NCI-H2196 treated with DMSO at 0.1 percent for 48 hours (cell line): ENCODE data around the gene VMAC.
A peak's percentile ranks its signal among the peaks of the same experiment; 100 is the strongest.

Source experiments
- DNase-seq: peaks from one replicate; lab custom pipeline; 2025; ENCODE audit not compliant: unreplicated experiment; lab: John Stamatoyannopoulos, UW

Gene VMAC

GRCh38 chr19:5903624-5904351 is 884 bp upstream of the VMAC start, which contains the start of gene NDUFA11:
Gene NDUFA11, minus strand, starts transcription at chr19:5903790. Its CDS starts 82 bp downstream, at chr19:5903708.
- peak; percentile 95 for DNase-seq

DNA sequence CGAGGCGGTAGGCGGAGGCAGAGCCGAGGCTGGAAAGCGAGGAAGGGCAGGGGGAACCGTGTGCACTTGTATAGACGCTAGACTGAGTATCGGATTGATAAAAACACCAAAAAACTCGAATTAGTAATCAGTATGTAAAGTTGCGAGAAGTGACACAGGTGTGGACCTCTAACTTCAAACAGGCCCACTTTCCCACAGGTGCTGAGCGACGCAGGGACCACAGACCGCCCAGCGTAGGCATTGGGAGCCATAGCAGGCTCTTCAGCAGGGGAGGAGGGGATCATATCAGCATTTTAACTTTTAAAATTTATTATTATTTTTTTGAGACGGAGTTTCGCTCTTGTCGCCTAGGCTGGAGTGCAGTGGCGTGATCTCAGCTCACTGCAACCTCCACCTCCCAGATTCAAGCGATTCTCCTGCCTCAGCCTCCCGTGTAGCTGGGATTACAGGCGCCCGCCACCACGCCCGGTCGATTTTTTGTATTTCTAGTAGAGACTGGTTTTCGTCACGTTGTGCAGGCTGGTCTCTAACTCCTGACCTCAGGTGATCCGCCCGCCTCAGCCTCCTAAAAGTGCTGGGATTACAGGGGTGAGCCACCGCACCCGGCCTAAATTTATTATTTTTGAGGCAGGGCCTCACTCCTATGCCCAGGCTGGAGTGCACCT is 574 bp downstream of the VMAC start:
- DNase-seq, result no peak

- no peak for DNase-seq
Measured at GRCh38 chr19:5907241-5907640, 2.6 kb downstream of the VMAC start.

DNA sequence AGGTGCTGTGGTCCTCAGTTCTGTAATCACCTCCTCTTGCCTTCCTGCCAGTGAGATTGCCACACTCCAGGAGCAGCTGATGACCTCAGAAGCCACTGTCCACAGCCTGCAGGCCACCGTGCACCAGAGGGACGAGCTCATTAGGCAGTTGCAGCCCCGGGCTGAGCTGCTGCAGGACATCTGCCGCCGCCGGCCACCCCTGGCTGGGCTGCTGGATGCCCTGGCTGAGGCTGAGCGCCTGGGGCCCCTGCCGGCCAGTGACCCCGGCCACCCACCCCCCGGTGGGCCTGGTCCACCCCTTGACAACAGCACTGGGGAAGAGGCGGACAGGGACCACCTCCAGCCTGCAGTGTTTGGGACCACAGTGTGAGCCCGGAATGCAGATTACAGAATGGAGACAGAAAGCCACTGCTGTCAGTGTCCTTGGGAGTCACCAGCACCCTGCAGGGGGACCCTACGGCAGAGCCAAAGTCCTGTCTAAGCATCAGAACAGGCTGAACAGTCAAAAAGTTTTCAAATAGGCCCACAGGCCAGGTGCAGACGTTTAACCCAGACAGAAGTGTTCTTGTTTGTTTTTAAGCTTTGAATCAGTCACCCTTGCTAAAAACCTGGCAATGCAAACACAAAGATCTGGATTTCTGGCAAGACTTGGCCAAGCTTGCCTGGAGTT is 4.2 kb downstream of the VMAC start:
- peak; percentile 15 for DNase-seq

DNA sequence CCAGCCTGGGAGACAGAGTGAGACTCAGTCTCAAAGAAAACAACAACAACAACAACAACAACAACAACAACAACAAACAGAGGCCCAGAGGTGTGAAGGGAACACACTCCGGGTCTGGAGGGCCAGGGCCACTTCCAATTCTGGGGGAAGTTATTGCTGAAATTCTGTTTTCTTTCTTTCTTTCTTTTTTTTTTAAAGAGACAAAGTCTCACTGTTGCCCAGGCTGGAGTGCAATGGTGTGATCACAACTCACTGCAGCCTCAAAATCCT is 5.9 kb downstream of the VMAC start:
- DNase-seq, result no peak

GRCh38 chr19:5911366-5911765 is 6.7 kb downstream of the VMAC start:
- DNase-seq, result no peak

DNA sequence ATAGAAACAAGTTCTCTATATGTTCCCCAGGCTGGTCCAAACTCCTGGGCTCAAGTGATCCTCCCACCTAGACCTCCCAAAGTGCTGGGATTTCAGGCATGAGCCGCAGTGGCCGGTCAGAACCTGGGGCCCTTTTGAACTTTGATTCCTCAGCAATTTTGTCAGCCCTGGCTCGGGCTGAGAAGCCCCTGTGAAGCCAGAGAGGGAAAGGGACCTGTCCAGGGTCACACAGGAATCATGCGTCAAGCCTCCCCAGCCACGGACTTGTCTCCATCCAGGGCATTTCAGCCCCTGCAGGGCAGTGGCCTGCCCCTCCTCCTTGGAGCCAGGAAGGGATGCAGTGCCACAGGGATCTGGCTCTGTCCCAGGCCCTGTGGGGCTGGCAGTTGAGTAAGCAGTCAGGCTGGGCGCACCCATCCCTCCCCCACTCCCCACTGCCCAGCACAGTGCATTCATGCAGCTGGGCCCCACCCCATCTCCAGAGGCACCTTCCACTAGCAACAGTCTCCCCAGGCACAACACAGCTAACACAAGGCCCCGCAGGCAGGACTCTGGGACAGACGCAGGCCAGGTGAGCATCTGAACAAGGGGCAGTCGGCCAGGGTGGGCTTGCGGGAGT is 9.2 kb downstream of the VMAC start, which contains the start of gene CAPS:
TSS of gene CAPS (plus strand) at position 516 of the 619 bp plus-strand sequence. CDS start 153 bp downstream, outside the sequence.
- DNase-seq, result peak; percentile 11

GRCh38 chr19:5914358-5914774 is 9.7 kb downstream of the VMAC start:
- DNase-seq, result no peak

DNA sequence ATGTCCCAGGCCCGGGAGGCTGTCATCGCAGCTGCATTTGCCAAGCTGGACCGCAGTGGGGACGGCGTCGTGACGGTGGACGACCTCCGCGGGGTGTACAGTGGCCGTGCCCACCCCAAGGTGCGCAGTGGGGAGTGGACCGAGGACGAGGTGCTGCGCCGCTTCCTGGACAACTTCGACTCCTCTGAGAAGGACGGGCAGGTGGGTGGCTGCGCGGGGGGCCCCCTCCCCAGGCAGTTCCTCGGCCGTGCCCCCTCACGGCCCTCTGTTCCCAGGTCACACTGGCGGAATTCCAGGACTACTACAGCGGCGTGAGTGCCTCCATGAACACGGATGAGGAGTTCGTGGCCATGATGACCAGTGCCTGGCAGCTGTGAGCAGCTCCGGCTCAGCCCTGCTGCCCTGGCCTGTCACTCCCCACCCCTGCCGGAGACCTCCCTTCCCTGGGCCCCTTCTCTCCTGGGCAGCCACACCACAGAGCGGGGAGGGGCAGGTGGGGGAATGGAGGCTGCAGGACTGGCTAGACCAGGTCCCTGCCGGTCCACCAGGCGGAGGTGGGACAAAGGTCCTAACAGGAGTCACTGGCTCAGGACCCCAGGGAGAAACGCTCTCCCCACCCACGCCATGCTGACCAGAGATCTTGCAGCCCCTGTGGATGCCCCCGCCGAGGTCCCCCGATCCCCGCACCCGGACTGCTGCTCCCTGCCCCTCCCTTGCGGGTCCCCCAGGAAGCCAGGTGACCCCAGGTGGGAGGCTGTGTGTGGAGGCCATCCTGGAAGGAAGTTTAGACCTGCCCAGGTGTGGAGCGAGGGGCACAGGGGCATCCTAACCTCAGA is 10.5 kb downstream of the VMAC start:
- no peak for DNase-seq

DNA sequence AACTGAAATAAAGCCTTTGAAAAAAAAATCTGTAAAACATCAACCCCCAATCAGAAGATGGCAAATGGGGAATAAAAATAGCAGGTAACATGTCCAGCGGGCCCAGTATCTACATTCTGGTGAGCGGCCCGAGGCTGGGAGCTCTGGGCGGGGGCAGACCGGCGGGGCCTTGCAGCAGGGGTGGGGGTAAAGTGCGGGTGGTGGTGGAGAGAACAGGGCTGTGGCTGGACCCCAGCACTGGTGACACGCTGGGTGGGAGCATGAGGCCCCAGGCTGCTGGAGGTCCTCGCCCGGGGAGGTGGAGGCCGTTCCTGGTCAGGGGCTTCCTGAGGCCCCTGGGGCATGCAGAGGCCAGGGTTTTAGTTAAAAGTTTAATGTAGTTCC is 11.1 kb downstream of the VMAC start:
- DNase-seq, result no peak

GRCh38 chr19:5916181-5916708 is 11.6 kb downstream of the VMAC start:
- DNase-seq, result no peak

DNA sequence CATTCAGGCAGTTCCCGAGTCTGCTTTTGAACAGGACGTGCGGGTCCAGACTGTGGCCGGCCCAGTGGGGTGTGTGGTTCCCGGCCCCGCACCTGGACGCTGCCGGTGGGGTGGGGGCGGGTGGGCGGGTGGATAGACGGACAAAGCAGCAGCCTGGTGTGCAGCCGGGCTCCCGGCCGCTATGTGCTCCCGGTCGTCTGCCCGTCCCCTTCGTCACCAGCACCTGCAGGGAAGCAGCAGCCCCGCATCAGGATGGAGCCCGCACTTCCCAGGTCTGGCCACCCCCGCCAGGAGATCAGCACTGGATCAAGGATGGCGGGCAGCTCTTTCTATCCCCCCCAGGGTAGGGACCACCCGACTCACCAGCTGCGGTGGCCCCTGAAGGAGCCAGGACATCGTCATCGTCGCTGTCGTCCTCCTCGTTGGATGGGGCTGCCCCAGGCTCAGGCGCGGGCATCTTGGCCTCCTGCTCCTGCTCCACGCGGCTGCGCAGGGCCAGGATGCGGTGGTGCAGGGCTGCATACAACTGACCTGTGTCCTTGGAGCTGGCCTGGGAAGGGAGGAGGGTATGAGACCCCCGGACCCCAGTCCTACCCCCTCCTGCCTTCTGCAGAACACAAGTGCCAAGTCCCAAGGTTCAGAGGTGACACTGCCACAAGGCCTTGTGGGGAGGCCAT is 12.9 kb downstream of the VMAC start:
- no peak for DNase-seq

DNA sequence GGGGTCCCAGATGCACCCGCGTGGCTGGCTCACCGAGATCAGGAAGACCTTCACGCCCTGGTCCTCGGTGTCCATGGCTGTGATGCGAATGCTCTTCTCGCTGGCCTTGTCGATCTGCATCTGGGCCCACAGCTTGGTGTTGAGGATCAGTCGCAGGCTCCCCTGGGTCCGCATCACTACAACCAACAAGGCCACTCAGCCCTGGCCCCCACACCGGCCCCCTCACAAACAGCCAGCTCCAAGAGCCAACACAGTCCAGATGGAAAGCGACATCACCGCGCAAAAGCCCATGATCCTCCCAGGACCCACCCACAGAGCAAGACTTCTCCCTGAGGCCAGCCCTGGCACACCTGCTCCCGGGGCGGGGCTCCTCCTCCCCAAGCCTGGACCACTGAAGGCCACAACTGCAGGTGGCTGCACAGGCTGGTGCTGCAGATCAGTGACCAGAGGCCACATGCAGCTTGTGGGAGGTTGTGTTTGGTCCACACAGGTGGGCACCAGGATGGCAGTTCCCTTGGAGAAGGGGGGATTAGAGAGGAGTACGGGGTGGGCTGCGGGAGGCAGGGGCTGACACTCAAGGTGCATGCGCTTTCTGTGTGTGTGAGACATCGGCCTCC is 13.9 kb downstream of the VMAC start:
- DNase-seq, result no peak

GRCh38 chr19:5921516-5922160 is 17.0 kb downstream of the VMAC start:
- no peak for DNase-seq

- DNase-seq, result no peak
Measured at GRCh38 chr19:5922161-5922545, 17.5 kb downstream of the VMAC start.

DNA sequence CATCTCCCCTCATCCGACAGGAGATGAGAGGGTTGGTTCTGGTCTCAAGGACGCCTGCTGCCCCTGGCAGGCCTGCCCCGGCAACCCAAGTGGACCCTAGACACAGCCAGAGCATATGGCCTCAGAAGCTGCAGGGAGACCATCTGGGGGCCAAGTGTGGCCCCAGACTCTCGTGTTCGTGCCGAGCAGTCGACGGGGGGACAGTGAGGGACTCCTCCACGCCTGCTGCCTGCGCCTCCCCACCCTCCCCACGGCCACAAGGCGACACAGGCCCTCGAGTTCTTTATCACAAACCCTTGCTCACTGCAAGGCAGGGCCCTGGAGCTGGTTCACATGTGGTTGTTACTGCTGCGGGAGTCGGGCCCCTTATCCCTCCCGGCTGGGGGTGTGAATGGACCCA is 18.7 kb downstream of the VMAC start:
- no peak for DNase-seq

DNA sequence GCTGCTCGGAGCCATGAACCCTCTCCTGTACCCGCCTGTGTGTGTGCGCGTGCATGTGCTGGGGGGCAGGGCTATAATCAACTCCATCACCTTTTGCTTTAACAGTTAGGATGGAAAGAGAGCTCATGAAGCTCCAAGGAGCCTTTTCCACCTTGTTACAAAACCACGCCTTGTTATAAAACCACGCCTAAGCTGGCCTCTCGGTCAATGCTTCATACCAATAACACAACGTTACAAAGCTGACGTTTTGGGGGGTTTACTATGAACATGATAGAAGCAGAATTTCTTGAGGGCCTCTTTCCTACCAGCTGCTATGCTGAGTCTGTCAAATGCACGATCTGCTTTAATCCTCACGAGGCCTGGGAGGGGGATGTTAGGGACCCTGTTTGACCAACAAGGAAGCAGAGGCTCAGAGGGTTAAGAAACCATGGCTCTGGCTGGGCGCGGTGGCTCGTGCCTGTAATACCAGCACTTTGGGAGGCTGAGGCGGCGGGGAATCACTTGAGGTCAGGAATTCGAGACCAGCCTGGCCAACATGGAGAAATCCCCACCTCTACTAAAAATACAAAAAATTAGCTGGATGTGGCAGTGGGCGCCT is 21.3 kb downstream of the VMAC start:
- DNase-seq, result no peak

DNA sequence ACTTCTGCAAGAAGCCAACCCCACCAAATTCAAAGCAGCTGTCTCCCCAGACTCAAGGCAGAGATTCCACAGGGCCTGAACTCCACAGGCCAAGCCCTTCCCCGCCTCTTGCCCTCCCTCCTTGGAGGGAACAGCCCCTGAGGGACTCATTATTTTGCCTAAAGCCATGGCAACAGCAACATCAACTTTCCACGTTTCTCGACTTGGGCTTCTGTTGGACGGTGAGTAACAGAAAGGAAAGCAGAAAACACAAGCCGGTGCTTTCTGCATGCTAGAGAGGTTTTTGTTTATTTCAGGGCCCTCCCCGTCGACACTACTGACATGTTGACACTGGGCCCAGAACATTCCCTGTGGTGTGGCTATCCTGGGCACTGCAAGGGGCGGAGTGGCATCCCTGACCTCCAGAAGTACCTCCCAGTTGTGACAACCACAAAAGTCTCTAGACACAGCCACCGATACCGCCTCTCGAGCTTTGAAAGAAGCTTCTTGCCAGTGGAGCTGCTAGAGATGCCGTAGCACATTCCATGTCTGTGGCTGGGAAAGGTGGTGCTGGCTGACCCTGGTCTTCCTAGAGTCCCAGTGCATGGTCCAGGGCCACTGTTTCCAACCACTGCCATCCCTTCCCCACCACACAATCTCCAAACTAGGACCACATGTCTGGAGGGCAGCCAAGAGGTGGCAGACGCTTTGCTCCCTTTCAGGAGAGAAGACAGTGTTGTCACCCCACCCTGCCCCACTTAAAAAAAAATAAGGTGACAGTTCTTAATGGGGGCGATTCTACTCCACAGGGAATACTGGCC is 22.2 kb downstream of the VMAC start:
- DNase-seq, result no peak
